Testis (tissue), 3 donors: ENCODE measurements around the gene CLEC3A. TPM values are rescaled to one million over a fixed set of nuclear protein-coding genes. Genes with fewer than 3 reads are reported as not detected.

Experiments used
- DNase-seq: peaks from one replicate; pipeline ENCODE4 v3.0.0-alpha.2; 2019
- H3K27ac ChIP-seq, 2 donors: fragments of 200-600 bp; sonication (generic); one replicate each; pipeline ENCODE4 v1.5.1; 2019
- H3K27me3 ChIP-seq: fragments of 200-600 bp; sonication (generic); one replicate; pipeline ENCODE4 v1.5.1; 2019
- H3K36me3 ChIP-seq: fragments of 200-600 bp; sonication (generic); one replicate; pipeline ENCODE4 v1.5.1; 2017; ENCODE audit warnings: low read depth; ENCODE audit errors: missing control alignments
- H3K4me1 ChIP-seq: fragments of 200-600 bp; sonication (generic); one replicate; pipeline ENCODE4 v1.5.1; 2019
- H3K4me3 ChIP-seq, 2 donors: fragments of 200-600 bp; sonication (generic); one replicate each; pipeline ENCODE4 v1.5.1; 2017 to 2019
- H3K9me3 ChIP-seq: fragments of 200-600 bp; sonication (generic); one replicate; pipeline ENCODE4 v1.5.1; 2017
- POLR2A ChIP-seq: fragments of 450-650 bp; IDR thresholded peaks from one replicate; pipeline ENCODE4 v1.6.1; 2017; ENCODE audit warnings: antibody characterized with exemption, mild to moderate bottlenecking, moderate library complexity
- WGBS, 2 donors: methylation state at CpG; one replicate each; pipeline ENCODE4 v1.1.5; 2018; 5-methylcytosine and 5-hydroxymethylcytosine counted together
- intact Hi-C: fragments of 100-400 bp; cut with DNase I; formaldehyde crosslinking; loops from one replicate; pipeline ENCODE4 v1.15.1; 2023; ENCODE audit warnings: low total_unique reads
- polyA plus RNA-seq: library from polyadenylated mRNA; stranded (reverse); fragments of 350-450 nt; fragmentation: Illumina TruSeq; extraction: RNeasy Lipid Tissue Mini Kit (QIAGEN cat#74804); gene quantifications from one replicate; pipeline ENCODE4 v1.2.3, GENCODE V29; 2014; ENCODE audit warnings: low read depth, low replicate concordance; ENCODE audit not compliant: insufficient read depth
- total RNA-seq, 2 donors: library from RNA; depleted of rRNA; stranded (reverse); fragments of >200 nt; gene quantifications; one replicate each; pipeline ENCODE4 v1.2.3, GENCODE V29; 2016
- TF ChIP-seq, protein P1 (sequence below), 3 experiments: fragments of 450-650 bp in 2 of 3; fragments of 200-600 bp in 1 of 3; sonication (generic) in 1 of 3; IDR thresholded peaks; one replicate each; pipeline ENCODE4 v1.5.1; 2016 to 2019; ENCODE audit warnings: antibody characterized with exemption in 3 of 3, mild to moderate bottlenecking in 2 of 3, moderate library complexity in 1 of 3

The CLEC3A gene
- total and polyA plus RNA-seq, 3 donors from 2014 or later: 0.55 to 0.74 TPM; not detected in 1

DNA sequence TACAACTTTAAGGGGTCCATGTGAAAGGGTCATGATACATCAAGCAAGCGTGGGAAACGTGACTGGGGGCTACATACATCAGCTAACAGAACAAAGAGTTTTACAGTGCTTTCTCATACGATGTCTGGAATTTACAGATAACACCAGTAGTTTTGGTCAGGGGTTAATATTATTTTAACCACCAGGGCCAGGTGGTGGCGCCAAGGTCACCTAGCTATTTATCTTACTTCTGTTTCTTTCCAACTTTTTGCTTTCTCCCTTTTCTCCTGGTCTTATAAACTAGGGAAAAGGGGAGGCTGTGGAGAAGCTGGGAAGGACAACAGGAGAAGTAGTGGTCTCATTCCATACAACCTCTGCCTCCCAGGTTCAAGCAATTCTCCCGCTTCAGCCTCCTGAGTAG, 37.9 kb downstream of the CLEC3A start:
- Histone ChIP-seq H3K27ac (no peak overlapping the region), H3K9me3 (no peaks in the 10 kb centered on the region), H3K4me3 (no peak overlapping the region), H3K36me3 (no peaks in the 10 kb centered on the region), H3K27me3 (no peaks in the 10 kb centered on the region), H3K4me1 (no peaks in the 10 kb centered on the region)
- no peak for TF ChIP-seq POLR2A
- TF ChIP-seq, protein P1, sequence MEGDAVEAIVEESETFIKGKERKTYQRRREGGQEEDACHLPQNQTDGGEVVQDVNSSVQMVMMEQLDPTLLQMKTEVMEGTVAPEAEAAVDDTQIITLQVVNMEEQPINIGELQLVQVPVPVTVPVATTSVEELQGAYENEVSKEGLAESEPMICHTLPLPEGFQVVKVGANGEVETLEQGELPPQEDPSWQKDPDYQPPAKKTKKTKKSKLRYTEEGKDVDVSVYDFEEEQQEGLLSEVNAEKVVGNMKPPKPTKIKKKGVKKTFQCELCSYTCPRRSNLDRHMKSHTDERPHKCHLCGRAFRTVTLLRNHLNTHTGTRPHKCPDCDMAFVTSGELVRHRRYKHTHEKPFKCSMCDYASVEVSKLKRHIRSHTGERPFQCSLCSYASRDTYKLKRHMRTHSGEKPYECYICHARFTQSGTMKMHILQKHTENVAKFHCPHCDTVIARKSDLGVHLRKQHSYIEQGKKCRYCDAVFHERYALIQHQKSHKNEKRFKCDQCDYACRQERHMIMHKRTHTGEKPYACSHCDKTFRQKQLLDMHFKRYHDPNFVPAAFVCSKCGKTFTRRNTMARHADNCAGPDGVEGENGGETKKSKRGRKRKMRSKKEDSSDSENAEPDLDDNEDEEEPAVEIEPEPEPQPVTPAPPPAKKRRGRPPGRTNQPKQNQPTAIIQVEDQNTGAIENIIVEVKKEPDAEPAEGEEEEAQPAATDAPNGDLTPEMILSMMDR (IDR thresholded peaks at IDR 0.05): no peak
- DNase-seq: no peak
- intact Hi-C loops: no loop called here
- WGBS, 2 donors: 23 to 31% methylated on average over 5 of the region's 5 CpGs

DNA sequence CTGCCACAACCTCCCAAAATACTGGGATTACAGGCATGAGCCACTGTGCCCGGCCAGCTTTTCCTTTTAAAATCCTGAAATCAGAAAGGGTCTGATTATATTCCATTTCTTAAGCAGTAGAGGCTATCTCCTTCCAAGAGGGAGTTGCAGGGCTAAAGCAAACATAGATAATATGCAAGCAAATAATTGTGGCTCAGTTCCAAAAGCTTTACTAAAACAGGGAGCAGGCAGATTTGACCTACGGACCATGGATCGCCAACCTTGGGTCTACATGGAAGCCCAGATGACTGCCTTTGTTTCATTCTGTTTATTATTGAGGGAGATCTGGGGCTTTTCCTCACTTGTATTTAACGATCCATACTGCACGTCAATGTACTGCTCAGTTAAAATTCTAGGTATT, 38.5 kb downstream of the CLEC3A start:
- H3K9me3 ChIP-seq: no peaks in the 10 kb centered on the region
- no peak for TF ChIP-seq POLR2A
- TF ChIP-seq, protein P1 (IDR thresholded peaks at IDR 0.05): no peak
- intact Hi-C loops: no loop called here
- H3K4me3 ChIP-seq: no peak overlapping the region
- no peaks in the 10 kb centered on the region for H3K36me3 ChIP-seq
- no peaks in the 10 kb centered on the region for H3K27me3 ChIP-seq
- 60 to 64% methylated on average over 5 of the region's 5 CpGs for WGBS, 2 donors
- H3K4me1 ChIP-seq: no peaks in the 10 kb centered on the region
- no peak overlapping the region for H3K27ac ChIP-seq
- no peak for DNase-seq

DNA sequence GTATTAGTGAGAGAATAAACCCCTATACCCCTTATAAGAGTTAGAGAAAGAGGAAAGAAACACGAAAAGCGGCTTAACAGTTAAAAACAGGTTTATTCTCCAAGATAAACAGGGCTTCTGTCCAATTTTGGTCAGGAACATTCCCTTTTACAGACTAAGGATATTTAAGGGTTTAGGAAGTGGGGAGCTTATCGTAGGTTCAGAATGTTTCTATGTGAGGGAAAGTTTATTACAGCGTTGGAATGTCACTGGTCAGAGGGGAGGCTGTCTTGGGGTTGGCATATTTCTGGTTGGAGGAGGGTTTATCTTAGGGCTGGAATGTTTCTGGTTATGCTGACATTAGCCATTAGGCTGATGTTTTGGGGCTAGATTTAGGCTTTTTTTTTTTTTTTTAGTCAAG, 43.0 kb downstream of the CLEC3A start:
- Histone ChIP-seq H3K9me3 (no peaks in the 10 kb centered on the region), H3K4me3 (no peak overlapping the region), H3K36me3 (no peaks in the 10 kb centered on the region), H3K27ac (no peak overlapping the region), H3K4me1 (no peaks in the 10 kb centered on the region), H3K27me3 (no peaks in the 10 kb centered on the region)
- intact Hi-C loops: no loop called here
- DNase-seq: no peak
- TF ChIP-seq, protein P1 (IDR thresholded peaks at IDR 0.05): no peak
- no peak for TF ChIP-seq POLR2A
- 27 to 37% methylated on average over 4 of the region's 4 CpGs for WGBS, 2 donors

DNA sequence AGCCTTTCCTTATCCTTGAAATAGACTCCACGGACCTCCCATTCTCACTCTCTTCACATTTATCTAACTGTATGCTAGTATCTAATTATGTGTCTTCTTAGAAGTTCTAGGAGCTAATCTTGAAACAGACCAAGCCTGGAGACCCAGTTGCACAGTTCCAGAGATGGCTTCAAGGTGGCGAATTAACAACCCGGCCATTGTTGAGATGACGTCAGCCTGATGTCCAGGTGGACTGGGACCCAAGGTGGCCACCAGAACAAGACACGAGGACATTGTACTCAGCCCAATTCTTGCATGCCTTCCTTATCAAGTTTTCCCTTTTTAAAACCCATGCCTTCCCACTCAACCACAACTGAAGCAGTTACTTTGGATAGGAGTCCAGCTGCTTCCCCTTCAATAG, 47.6 kb downstream of the CLEC3A start:
- Histone ChIP-seq H3K4me1 (no peaks in the 10 kb centered on the region), H3K27ac (no peak overlapping the region), H3K9me3 (no peaks in the 10 kb centered on the region), H3K4me3 (no peak overlapping the region), H3K36me3 (no peaks in the 10 kb centered on the region), H3K27me3 (no peaks in the 10 kb centered on the region)
- intact Hi-C loops: no loop called here
- 66 to 73% methylated on average over 5 of the region's 5 CpGs for WGBS, 2 donors
- DNase-seq: no peak
- TF ChIP-seq POLR2A: no peak
- TF ChIP-seq, protein P1 (IDR thresholded peaks at IDR 0.05): no peak

DNA sequence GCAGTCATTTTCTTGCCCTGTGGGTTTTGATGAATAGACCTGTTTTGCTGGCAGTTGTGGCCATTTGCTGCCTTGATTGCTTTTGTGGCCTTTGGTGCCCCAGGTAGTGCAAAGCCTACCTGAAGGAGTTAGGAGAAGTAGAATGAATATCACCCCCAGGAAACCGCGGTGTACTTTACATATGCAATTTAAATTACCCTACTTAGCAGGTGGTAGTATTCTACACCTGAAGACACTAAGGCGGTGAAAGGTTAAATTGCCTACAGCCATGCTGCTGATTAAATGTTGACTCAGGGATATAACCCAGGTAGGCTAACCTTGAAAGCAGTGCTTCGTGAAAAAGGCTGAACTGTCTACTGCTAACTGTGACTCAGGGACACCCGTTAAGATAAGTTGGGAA, 49.9 kb downstream of the CLEC3A start:
- no peaks in the 10 kb centered on the region for H3K9me3 ChIP-seq
- 46 to 48% methylated on average over 5 of the region's 5 CpGs for WGBS, 2 donors

More for the DNA sequence above, 49.9 kb downstream of the CLEC3A start:
- intact Hi-C loops: no loop called here
- no peak for DNase-seq
- TF ChIP-seq, protein P1 (IDR thresholded peaks at IDR 0.05): no peak
- no peak for TF ChIP-seq POLR2A
- Histone ChIP-seq H3K36me3 (no peaks in the 10 kb centered on the region), H3K4me3 (no peak overlapping the region), H3K27me3 (no peaks in the 10 kb centered on the region), H3K27ac (no peak overlapping the region), H3K4me1 (no peaks in the 10 kb centered on the region)
